ENCODE data around the gene RBM47.

The RBM47 gene

DNA sequence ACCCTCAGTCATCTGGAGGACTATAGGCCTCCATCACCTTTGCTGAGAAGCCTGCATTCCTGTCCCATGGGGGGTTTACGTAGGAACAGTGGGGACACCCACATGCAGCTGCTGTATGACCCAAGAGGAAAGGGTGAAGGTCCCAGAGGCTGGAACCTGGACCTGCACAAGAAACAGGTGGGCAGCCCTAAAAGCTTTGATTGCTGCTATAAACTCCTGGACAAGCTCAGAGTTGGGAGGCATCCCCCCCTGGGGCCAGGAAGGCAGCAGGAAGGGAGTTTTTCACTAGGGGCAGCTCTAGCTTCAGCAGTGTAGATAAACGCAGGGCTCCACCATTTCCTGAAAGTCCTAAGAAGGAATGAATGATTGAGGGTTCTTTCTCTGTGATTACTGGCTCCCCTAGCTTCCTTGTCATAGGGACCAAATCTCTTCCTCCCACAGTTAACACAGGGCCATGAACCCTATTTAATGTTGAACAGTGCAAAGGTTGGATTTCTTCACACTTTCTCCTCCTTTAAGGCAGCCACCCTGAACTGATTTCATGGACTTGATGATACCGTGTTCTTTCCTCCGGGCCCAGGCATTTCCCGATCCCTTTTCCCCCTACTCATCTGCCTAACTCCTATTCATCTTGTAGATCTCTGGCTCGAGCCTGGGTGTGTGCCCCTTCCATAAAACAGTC, 210.3 kb downstream of the RBM47 start:
- no peak for DNase-seq (ENCODE audit: low read depth)
- no peak overlapping the region for H3K4me3 ChIP-seq (ENCODE audit: low read depth, low read length)
- TF ChIP-seq, protein P1, sequence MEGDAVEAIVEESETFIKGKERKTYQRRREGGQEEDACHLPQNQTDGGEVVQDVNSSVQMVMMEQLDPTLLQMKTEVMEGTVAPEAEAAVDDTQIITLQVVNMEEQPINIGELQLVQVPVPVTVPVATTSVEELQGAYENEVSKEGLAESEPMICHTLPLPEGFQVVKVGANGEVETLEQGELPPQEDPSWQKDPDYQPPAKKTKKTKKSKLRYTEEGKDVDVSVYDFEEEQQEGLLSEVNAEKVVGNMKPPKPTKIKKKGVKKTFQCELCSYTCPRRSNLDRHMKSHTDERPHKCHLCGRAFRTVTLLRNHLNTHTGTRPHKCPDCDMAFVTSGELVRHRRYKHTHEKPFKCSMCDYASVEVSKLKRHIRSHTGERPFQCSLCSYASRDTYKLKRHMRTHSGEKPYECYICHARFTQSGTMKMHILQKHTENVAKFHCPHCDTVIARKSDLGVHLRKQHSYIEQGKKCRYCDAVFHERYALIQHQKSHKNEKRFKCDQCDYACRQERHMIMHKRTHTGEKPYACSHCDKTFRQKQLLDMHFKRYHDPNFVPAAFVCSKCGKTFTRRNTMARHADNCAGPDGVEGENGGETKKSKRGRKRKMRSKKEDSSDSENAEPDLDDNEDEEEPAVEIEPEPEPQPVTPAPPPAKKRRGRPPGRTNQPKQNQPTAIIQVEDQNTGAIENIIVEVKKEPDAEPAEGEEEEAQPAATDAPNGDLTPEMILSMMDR (IDR thresholded peaks at IDR 0.05; ENCODE audit: low read depth, low read length, missing control alignments), result no peak

DNA sequence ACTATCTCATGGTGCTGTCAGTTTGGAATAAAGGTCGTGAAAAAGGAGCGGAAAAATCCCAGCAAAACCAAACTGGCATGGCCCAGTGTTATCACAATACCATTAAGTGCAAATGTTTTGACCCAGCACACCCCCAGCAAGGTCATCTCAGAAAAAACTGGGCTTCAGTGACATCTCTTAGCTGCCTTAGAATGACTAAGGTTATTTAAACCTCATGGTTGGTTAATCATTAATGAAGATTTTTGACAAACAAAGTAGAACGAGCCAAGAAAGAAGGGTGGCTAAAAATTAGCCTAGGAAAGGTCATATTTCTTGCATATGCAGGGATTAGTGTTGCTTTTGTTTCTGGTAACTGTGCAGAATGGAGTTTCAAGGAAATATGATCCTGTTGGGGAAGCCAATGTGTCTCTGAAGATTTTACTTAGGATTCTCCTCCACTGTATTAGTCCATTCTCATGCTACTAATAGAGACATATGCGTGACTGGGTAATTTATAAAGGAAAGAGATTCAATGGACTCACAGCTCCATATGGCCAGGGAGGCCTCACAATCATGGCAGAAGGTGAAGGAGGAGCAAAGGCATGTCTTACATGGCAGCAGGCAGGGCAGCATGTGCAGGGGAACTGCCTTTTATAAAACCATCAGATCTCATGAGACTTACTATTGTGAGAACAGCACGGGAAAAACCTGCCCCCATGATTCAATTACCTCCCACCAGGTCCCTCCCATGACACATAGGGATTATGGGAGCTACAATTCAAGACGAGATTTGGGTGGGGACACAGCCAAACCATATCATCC, 211.0 kb downstream of the RBM47 start:
- TF ChIP-seq, protein P1 (IDR thresholded peaks at IDR 0.05; ENCODE audit: low read depth, low read length, missing control alignments), result no peak
- DNase-seq (ENCODE audit: low read depth), result no peak
- H3K4me3 ChIP-seq (ENCODE audit: low read depth, low read length), result no peak overlapping the region

DNA sequence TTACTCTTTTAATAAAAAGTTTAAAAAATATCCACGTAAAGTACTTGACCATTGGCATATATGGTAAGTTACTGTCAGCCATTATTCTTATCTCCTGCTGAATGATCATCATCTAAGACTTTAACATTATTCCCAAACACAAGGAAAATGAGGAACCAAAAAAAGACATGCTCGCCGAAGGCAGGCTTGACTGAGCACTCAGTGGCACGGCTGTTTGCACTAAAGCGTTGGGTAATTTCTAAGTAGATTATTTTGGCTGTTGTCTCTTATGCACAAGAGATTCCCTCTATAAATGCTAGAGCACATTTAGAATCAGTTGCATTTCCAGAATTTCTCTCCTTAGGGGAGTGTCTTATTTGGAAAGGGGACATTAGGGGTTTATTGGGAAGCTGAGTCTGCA, 211.7 kb downstream of the RBM47 start:
- no peak overlapping the region for H3K4me3 ChIP-seq (ENCODE audit: low read depth, low read length)
- no peak for DNase-seq (ENCODE audit: low read depth)
- TF ChIP-seq, protein P1 (IDR thresholded peaks at IDR 0.05; ENCODE audit: low read depth, low read length, missing control alignments), result no peak

DNA sequence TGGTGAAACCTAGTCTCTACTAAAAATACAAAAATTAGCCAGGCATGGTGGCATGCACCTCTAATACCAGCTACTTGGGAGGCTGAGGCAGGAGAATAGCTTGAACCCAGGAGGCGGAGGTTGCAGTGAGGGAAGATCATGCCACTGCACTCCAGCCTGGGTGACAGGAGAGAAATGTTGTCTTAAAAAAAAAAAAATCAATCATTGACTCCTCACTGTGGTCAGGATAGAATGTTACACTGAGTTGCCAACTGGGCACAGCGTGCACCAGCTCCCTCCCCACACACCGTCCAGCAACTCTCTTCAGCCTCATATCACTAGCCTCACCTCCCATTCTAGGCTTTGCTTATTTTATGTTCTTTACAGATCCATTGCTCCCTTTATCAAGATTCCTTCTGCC, 215.0 kb downstream of the RBM47 start:
- TF ChIP-seq, protein P1 (IDR thresholded peaks at IDR 0.05; ENCODE audit: low read depth, low read length, missing control alignments), result no peak
- no peak for DNase-seq (ENCODE audit: low read depth)
- no peak overlapping the region for H3K4me3 ChIP-seq (ENCODE audit: low read depth, low read length)

DNA sequence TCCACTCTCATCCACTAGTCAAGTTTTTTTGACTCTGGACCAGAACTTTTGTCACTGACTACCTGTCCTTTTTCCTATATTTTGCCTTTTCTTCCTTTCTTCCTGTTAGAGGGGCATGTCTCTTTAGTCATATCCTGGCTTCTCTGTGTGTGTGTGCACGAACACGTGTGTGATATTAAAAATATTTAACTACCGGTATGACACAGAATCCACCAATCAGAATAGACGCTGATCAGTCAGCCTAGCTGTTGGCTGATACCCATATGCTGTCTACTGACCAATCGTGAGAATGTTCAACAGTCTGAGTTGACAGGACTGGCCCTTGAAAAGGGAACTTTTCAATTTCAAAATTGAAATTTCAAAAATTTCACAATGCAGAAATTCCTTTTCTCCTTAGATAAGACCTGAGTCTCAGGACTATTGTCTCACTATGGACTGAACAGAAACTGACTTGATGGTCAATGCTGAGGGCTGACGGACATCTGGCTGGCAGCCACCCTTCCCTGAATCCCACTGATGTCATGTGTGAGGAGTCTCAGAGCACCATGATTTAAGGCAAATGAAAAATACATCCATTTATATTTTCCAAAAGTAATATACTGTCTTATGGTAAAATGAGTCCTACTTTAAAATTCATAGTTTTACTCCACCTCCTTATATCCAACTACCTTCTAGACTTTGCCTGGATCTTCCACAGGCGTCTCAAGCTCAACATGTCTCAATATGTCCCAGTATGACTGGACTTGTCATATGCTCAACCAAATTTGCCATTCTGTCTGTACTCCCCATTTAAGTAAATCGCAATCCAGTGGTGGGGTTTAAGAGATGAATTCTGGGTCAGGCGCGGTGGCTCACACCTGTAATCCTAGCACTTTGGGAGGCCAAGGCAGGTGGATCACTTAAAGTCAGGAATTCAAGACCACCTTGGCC, 216.5 kb downstream of the RBM47 start:
- H3K4me3 ChIP-seq (ENCODE audit: low read depth, low read length), result no peak overlapping the region
- no peak for DNase-seq (ENCODE audit: low read depth)
- TF ChIP-seq, protein P1 (IDR thresholded peaks at IDR 0.05; ENCODE audit: low read depth, low read length, missing control alignments), result no peak

DNA sequence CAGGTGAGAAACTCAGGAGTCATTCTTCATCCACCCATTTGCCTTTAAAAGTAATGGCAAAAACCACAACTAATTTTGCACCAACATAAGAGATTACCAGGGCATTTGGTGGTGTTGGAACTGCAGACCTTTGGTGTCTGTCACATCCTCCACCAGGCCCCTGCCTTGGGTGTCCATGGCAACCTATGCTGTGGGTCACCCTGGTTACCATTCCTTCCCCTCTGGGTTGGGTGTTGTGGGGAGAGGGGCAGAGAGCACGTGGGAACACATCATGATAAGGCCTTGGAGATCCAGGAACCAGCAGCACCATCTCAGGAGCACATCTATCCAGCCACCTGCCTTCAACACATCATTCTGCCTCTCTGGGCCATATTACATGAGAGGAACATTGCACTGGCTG, 217.3 kb downstream of the RBM47 start:
- TF ChIP-seq, protein P1 (IDR thresholded peaks at IDR 0.05; ENCODE audit: low read depth, low read length, missing control alignments), result no peak

More for the DNA sequence above, 217.3 kb downstream of the RBM47 start:
- H3K4me3 ChIP-seq (ENCODE audit: low read depth, low read length), result no peak overlapping the region
- no peak for DNase-seq (ENCODE audit: low read depth)

All from GM12864 (cell line).